Thyroid gland (tissue), 4 donors: Measurements from ENCODE around the gene GDA.

ENCODE experiments used
- CTCF ChIP-seq, 6 experiments: fragments of 200-600 bp in 3 of 6; fragments of 450-650 bp in 3 of 6; sonication (generic) in 3 of 6; IDR thresholded peaks; one replicate each; pipeline ENCODE4 v1.5.1; 2016 to 2019; ENCODE audit warnings: antibody characterized with exemption in 6 of 6, mild to moderate bottlenecking in 2 of 6, inconsistent platforms in 1 of 6, moderate library complexity in 1 of 6
- POLR2A ChIP-seq, 2 donors: fragments of 450-650 bp; IDR thresholded peaks; one replicate each; pipeline ENCODE4 v1.6.1; 2017; ENCODE audit warnings: antibody characterized with exemption in 2 of 2, mild to moderate bottlenecking in 2 of 2, moderate library complexity in 1 of 2

GRCh38 chr9:72140586-72140985 lies 8.7 kb upstream of the GDA start:
- TF ChIP-seq CTCF (IDR thresholded peaks at IDR 0.05) (no peak), POLR2A (IDR thresholded peaks at IDR 0.05) (no peak)
